ENCODE measurements around the gene TGFB2.

The TGFB2 gene

DNA sequence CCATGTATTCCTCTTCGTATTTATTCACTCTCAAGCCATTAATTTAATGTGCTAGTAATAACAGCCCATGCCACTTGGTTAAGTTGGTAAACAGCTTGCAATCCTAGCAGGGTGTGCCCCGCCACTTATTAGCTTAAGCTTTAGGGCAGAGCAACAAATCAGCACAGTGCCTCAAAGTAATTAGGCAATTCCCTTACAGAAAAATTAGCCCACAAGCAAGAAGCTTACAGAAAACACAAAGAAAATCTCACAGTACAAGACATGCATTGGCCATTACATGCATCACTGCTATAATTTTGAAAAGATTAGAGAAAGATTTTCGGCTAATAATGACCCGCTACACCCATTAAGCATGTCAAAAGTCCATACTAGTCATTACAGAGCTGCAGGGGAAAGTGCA, 47.6 kb downstream of the TGFB2 start:
- no peak for DNase-seq

DNA sequence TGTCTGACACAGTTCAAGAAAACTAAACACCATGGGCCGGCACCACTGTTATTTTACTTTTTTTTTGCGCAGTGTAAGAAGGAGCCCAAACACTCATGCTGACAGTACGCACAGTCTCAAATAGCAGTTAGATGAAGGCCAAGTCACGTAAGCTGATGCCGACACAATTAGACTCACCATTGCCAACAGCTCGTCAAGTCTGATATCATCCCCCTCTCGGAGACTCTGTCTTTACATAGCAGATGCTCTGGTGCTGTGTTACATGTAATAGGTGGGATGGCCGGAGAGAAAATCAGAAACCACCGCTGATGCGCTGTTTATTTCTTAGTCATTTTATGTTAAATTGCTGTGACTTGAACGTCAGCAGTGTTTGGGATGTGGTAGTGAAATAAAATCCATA, 49.3 kb downstream of the TGFB2 start:
- DNase-seq: no peak

DNA sequence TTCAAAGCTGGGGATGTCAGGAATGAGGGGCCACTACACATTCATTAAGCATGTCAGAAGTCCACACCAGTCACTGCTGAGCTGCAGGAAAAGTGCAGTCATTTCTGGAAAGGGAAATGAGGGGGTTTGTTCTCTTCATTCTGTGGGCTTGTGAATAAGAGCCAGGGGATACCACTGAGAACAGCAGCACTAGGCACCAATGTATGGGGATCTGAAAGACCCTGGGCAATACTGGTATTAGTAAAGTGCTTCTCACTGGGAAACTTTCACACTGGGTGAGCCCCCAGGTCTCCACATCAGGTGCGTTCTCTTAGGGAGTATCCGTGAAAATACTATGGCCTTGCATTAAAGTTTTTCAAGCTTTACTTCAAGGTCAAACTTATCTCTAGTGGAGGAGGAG, 49.9 kb downstream of the TGFB2 start:
- DNase-seq: no peak

DNA sequence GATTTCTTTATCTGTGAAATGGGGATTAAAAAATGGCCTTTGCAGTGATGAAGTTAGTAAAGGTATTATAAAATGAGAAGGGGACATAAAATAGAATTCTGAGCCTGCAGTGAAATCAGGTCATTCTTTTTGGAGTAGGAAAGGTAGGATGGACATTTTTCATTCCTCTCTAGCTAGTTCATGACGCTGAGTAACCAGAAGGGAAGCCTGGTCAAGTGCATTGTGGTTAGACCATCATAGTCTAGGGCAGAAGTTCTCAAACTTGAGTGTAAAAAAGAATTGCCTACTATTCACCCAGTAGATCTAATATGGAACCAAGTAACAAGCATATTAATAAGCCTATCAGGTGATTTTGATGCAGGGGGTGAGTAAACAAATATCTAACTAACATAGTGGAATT, 50.8 kb downstream of the TGFB2 start:
- DNase-seq: no peak

DNA sequence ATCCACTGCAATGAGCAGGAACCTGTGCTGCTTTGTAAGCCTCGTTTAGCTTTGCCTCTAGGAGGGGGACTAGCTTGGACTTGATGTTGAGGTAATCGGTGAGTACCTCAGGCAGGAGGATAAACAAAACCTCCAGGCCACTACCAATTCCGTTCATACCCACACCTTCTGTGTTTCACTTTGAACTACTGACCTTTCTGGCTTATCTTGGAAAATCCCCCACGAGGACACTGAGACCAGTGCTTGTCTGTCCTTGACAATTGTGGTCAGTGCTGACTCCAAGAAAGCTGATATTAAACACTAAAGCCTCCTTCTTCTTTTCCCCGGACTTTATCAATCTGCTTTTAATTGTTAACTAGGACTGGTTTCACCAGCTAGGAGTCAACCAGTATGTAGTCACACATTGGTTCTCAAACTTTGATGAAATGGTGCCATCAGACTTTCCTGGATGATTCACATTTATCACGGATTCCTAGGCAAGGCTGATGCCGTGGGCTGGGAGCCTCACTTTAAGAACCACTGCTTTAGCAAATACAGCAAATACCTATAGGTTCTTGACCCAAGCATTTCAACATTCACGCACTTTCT, 52.7 kb downstream of the TGFB2 start:
- DNase-seq: no peak

DNA sequence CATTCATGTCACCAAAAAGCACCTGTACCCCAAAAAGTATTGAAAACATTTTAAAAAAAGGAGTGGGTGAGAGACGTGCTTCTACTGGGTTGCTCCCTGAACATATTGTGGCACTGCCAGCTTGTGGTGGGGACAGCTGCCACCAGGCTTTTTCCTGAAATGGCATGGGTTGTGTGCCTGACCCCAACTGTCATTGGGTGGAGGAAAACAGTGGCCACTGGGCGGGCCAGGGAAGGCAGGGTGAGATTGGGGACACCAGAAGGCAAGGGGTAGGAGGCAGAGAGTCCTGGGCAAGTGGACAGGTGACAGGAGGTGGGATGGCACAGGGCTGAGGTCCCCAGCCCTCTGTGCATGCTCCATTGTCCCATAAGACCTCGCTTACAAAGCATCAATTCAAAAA, 55.5 kb downstream of the TGFB2 start:
- DNase-seq: no peak

DNA sequence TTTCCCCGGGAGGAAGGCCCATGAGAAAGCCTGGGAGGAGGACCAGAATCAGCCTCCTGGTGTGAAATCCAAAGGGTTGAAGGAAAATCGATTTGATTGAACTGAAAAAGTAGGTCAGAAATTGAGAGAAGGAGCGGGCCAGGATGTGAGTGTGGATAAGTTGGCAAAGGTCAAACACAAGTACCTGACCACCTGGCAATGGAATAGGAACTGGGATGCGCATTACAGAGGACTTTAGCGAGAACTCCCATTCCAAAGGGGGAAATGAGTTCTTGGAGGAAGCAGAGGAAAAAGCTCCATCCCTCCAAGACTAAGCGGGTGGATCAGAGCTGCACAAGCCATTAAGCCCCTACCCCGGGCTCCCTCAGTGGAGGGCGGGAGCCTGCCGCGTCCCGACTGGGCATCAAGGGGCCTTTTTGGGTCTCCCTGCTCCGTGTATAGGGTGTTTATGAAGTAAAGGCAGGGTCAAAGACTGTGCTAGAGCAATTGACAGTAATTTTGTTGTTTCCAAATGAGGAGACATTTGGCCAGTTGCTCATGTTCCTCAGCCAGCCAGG, 56.4 kb downstream of the TGFB2 start:
- DNase-seq: no peak

DNA sequence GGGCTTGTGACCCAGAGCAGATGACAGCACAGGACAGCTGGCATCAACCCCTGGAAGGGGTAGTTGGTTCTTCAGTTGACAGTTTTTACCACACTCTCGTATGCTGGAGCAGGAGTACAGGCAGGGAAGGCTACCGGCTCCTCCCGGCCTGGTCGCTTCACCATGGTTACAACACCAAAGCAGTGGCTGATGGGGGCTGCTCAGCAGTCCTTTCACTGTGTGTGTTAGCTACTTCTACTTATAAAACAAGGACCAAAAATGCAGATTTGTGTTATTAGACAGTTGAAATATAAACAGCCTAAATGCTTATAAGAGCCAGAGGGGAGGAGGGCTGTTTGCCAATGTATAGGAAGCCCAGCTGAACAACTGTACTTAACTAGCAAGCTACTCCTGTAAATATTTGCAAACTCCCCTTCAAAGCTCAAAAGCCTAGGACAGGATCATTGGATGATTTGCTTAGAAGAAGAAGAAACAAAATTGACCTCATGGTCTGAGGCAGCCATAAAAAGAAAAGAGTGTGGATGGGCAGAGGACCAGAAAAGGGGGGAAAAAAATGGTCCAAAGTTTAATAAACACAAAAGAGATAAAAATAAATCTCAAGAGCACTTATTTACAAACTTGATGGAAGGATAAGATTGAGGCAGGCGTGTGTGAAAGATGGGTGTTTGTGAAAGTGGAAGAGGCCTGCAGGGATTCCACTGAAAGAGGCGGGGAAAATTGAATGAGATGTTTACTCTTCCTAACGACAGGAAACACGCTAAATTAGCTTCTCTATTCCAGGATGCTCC, 57.1 kb downstream of the TGFB2 start:
- no peak for DNase-seq

DNA sequence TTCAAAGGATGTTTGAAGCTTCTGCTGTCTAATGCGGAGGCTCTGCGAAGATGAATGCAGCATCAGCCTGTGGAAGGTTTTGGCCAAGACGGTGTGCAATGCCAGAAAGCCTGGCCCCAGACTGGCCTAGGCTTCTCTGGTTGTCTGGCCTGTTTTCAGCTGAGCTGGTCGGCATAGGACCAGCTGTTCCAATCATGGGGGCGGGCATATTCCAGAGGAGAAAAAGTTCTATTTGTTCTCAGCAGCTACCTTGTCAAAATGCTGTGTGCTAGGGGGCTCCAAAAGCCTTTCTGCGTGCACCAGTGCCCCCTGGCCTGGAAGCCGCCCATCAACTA, 57.6 kb downstream of the TGFB2 start:
- no peak for DNase-seq

DNA sequence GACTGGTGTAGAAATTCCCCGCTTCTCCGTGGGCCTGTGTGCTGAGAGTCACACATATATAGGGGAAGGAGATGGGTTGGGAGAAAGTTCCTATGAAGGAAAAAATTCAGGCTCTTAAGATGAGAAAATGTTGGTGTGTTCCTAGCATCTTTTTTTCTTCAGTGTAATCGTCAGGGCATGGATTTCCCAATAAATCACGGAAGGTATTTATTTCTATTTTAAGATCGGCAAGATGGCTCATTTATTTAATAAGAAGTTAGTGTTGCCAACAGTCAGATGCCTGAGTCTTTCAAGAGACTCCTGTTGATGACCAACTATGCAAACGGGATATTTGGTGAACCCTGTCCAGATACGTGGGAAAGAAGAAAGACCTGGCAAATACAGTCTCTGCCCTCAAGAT, 58.2 kb downstream of the TGFB2 start:
- no peak for DNase-seq

DNA sequence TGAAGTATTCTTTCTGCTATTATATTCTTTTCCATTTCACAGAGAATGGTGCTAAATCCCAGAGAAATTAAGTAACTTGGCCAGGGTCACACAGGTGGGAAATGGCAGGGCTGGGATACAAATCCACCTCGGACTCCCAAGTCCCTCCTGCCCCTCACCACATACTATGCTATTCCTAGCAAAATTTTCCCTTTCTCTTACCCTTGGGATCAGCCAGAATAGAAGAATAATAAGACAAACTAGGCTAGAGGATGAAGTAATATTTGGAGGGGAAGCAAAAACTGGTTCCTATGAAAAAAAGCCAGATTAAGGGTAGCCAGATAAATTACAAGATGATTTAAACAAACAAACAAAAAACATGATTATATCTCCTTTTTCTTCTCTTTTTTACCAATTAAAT, 62.5 kb downstream of the TGFB2 start:
- DNase-seq: no peak

DNA sequence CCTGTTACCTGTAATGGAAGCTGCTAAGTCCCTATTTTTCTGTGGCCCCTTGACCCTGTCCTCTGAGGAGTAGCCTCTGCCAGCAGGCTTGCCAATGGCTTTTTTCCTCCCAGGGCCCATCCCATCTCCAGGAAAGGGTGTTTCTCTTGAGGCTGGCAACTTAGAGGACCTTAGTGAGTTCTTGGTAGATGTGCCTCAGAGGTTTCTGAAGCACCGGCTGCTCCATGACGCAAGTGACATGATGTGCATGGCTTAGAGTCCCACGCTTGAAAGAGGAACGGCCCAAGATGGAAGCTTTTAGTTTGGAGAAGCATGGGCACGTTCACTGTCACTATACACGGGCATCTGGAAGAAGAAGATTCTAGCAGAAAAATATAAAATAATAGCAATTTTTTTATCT, 63.0 kb downstream of the TGFB2 start:
- no peak for DNase-seq

DNA sequence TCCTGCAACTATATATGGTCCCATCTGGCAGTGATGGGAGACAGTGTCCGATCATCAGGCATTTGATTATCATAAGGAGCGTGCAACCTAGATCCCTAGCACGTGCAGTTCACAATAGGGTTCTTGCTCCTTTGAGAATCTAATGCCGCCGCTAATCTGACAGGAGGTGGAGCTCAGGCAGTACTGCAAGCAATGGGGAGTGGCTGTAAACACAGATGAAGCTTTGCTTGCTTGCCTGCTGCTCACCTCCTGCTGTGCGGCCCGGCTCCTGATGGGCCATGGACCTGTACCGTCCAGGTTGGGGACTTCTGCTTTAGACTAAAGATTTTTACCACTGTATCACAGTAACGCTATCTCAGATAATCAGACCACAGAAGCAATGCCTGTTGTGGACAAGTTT, 63.8 kb downstream of the TGFB2 start:
- no peak for DNase-seq

DNA sequence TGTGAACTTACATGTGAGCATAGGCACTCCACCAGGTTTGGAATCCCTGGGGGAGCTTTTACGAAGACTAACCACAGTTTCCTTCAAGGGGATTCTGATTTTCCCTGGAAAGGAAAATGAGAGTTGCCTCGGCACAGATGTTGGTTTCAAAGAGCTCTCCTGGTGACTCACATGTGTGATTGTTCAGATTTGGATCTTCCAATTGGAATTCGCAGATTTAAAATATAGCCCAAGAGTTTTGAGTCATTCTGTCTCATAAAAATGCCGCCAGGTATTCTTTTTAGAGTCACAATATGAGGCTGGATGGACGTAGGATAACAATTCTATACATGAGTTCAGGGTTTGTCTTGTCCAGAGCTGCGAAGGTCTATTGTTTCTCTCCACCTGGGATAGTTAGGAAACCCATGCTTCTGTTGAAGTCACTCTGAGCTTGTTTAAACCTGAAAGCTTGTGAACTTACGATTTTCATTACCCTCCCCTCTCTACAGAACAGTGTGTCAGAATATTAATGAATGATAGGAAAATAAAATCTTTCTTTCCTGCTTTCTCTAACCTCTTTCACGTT, 64.9 kb downstream of the TGFB2 start:
- no peak for DNase-seq

DNA sequence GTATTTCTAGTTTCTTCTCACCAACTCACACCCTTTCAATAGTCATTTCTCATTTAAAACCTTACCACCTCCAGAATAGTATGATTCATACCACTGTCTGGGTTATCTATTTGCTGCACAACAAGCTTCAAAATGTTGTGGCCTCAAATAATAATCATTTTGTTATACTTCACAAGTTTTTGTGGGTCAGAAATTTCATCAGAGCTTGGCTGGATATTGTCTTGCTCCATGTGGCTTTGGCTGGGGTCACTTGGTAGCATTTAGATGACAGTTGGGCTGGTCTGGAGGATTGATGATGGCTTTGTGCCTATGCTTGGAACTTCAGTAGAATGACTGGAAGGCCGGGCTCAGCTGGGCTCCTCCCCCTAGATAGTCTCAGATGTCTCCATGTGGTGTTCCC, 66.0 kb downstream of the TGFB2 start:
- DNase-seq: no peak

DNA sequence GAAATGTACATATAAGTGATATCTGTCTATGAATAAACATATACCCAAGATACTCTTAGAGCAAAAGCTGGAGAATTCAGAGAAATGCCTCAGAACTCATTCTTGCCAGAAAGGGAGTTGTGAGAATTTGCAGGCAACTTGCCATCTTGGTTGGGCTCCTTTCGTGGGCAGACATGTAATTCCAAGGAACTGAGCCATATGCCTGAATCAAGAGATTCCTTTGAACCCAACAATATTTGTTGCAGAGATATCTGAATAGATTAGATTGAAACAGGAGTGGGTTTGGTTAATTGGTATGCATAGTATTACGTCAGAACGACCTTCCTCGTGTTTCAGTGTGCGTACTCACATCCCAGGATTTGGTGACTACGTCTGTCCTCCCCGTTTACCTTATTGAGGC, 67.0 kb downstream of the TGFB2 start:
- DNase-seq: no peak

DNA sequence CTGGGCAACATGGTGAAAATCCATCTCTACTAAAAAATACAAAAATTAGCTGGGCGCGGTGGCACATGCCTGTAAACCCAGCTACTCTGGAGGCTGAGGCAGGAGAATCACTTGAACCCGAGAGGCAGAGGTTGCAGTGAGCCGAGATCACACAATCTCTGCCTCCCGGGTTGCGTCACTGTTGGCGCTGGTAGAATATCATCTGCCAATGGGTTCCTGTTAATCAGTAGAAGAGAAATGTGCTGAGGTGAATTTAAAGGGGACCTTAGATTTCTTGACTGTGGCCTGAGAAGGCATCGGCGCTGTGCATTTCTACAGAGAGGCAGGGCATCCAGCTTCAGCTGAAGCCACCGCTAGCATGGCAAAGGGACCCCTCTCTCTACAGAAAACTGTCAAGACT, 68.0 kb downstream of the TGFB2 start:
- DNase-seq: no peak

DNA sequence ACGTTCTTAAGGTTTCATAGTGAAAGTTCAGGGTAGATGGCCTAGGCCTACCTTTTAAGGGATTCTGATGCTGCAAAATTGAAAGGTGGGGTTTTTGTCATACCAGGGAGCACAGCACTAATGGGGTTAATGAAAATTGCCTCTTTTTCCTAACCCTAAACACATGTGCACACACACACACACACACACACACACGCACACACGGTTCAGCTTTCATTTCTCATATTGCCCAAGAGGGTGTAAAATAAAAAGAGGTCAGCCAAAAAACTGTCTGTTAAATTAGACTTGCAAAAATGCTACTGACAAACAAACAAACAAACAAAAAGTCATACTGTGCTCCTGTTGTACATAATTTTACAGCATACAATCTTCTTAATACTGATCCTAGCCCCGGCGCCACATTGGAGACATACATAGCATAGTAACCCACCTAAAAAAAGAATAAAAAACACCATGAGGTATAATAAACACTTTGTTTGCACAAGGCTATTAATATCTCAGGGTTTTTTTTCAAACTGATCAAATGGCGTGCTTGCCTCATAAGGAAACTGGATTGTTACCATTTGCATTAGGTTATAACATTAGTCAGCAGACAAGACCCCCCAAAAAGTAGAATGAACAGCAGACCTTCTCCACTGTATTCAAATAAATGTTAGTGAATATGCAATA, 69.1 kb downstream of the TGFB2 start:
- no peak for DNase-seq

DNA sequence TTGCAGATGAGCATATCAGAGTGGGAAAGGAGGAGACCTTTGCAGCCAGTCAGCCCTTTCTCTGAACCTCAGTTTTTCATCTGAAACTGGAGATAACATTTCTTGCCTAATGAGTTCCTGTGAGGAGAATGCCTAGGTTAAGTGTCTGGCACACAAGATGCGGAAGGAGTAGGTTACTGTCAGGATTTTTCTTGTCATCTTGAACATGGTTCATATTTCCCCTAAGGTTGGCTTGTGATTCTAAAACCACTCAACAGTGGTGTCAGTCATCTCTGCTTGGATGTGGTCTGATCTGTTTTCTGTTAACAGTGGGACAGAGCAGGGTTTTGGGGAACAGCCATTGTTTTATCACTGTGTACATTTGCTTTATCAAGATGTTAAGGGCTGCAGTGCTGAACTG, 70.6 kb downstream of the TGFB2 start:
- DNase-seq: no peak

DNA sequence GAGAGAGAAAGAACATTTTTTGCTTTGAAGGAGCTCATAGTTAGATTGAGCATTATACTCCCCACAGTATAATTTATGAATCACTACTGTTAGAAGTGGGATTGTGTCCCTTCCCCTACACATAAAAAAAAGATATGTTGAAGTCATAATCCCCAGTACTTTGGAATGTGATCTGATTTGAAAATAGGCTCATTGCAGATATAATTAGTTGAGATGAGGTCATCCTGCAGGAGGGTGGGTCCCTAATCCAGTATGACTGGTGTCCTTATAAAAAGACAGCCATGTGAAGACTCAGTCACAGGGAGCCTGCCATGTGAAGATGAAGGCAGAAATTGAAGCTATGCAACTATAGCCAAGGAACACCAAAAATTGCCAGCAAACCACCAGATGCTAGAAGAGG, 76.4 kb downstream of the TGFB2 start:
- DNase-seq: no peak

DNA sequence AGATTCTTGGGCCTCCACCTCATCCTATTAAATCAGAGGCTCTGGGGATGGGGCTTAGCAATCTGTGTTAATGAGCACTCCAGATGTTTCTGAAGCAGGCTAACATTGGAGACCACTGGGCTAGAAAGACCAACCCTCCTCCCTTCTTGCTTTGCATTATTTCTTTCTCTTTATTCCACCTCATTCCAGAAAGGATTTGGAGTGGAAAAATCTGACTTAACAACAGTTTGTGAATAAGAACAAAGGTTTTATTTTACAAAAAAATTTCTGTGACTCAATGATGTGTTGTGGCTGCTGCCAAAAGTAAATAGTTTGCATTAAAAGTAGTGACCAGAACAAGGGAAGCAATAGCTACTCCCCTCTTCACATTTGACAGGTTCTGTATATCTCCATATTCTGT, 79.4 kb downstream of the TGFB2 start:
- DNase-seq: no peak

DNA sequence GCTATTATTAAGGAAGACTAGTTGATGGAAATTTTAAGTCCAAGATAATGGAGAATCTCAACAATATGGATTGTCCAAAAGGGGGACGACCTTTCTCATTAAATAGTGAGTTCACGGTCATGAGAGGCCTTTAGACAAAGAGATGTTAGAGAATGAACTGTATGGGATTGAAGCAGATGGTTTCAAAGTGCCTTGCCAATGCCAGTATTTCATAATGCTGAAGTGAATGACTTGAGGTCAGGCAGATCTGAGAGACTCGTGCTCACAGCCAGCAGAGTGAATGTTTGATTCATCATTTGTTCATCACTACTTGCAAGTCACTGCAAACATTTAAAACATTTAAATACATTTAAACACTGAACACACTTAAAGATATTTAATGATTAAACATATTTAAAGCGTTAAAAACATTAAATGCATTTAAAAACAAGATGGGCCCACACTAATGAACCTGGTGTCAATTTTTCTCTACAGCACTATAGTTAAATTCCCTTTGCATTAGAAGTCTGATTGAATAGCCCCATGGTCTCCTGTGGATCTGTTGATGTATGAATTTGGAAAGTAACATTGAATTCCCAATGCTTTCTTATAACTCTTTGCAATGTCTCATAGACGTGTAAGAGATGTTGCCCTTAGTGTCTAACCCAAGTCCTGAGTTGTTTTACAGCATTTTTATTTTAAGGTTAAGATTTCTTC, 80.7 kb downstream of the TGFB2 start:
- no peak for DNase-seq

DNA sequence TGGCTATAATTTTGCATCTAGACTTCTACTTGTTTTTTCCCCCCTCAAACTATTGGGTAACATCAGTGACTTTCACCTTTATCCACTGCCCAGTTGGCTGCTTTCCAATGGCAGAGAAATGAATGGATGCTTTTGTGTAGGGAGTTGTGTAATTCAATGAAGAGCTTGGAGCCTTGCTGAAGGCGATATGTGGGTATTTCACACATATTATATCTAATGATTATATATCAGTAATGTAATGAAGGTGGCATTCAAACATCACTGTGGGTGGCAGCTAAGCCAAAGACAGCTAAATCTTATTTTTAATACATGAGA, 81.2 kb downstream of the TGFB2 start:
- DNase-seq: no peak

DNA sequence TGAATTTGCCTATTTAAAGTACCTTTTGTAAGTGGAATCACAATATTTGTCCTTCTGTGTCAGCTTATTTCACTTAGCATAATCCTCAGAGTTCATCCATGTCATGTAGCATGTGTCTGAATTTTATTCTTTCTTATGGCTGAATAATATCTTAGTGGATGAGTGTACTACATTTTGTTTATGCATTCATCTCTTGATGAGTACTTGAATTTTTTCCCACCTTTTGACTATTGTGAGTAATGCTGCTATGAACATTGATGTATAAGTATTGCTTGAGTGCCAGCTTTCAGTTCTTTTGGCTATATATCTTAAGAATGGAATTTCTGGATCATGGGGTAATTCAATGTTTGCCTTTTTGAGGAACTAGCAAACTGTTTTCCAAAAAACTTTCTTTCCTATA, 84.2 kb downstream of the TGFB2 start:
- DNase-seq: no peak
